ENCODE data around the gene LYRM9. TPM values are rescaled to one million over a fixed set of nuclear protein-coding genes. Genes with fewer than 3 reads are reported as not detected.

LYRM9 gene
- total RNA-seq, 5 donors from 2014 or later (not counting 1 experiment from before 2014, with no cell fraction given), result 11.7 to 19.2 (median 14.2) TPM

DNA sequence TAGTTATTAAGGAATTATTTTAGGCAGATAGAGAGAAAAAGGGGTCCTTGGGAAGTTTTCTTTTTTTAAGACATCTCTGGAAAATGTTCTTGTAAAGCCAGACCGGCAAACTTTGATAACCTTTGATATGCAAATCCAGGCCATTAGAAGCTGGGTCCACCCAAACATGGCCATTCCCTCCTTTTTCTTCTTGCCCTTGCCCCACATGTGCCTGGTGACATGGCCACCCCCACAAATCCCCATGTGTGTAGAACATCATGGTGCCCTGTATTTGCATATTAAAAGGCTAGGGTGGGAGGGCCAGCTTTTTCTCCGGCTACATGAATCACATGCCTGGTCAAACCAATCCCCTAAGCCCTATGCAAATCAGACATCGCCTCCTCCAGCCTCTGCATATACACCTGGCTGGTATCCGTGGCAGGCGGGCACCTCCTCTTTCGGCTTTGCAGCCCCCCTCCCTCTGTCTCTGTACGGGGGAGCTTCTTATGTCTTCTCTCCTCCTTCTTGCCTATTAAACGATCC lies 43.9 kb upstream of the LYRM9 start:
- DNase-seq (no peak), ATAC-seq (replicated peaks in 1 of 4) (no peak)
- no peaks in the 10 kb centered on the region for H3K36me3 ChIP-seq (ENCODE audit: control insufficient read depth in 2 of 2, extremely low read depth in 1 of 2, insufficient read depth in 1 of 2, low read length in 1 of 2)
- no peaks in the 10 kb centered on the region for H3K4me1 ChIP-seq (ENCODE audit: control insufficient read depth in 1 of 2, extremely low read depth in 1 of 2, insufficient read depth in 2 of 2, low read length in 2 of 2)
- H3K4me3 Mint-ChIP-seq, result no peak overlapping the region
- H3K27me3 Mint-ChIP-seq, result peaks cover 28 to 29% of the 10 kb centered on the region in 2 donors
- WGBS (ENCODE audit: insufficient coverage), result 79% methylated on average over 7 of the region's 8 CpGs
- H3K4me3 ChIP-seq (ENCODE audit: control insufficient read depth in 1 of 2, extremely low read depth in 1 of 2, low read length in 1 of 2), result no peak overlapping the region
- peaks cover 0 to 5% (median 5%) of the 10 kb centered on the region in 3 donors for H3K4me1 Mint-ChIP-seq
- H3K27me3 ChIP-seq (replicated peaks in 1 of 2; ENCODE audit: control insufficient read depth in 2 of 2, extremely low read depth in 1 of 2, insufficient read depth in 2 of 2, low read length in 1 of 2), result peaks cover 0 to 7% of the 10 kb centered on the region in 2 experiments
- peaks cover 0 to 8% (median 4%) of the 10 kb centered on the region in 3 donors for H3K9me3 Mint-ChIP-seq
- no peak overlapping the region for H3K27ac Mint-ChIP-seq
- CTCF ChIA-PET, result no interaction called here
- POLR2A ChIA-PET, result no interaction called here
- H3K9me3 ChIP-seq, result no peaks in the 10 kb centered on the region
- H3K36me3 Mint-ChIP-seq, result no peaks in the 10 kb centered on the region
- no peak overlapping the region for H3K27ac ChIP-seq (ENCODE audit: low read length)

GRCh38 chr17:27930000-27930399 lies 36.8 kb upstream of the LYRM9 start:
- ChIA-PET CTCF (no interaction called here), POLR2A (no interaction called here)
- Mint-ChIP-seq H3K27me3 (peaks cover 16 to 23% of the 10 kb centered on the region in 2 donors), H3K4me3 (no peak overlapping the region), H3K4me1 (no peaks in the 10 kb centered on the region), H3K27ac (no peak overlapping the region), H3K9me3 (peaks cover 0 to 8% (median 4%) of the 10 kb centered on the region in 3 donors), H3K36me3 (no peaks in the 10 kb centered on the region)
- Histone ChIP-seq H3K4me1 (ENCODE audit: control insufficient read depth in 1 of 2, extremely low read depth in 1 of 2, insufficient read depth in 2 of 2, low read length in 2 of 2) (no peaks in the 10 kb centered on the region), H3K27me3 (replicated peaks in 1 of 2; ENCODE audit: control insufficient read depth in 2 of 2, extremely low read depth in 1 of 2, insufficient read depth in 2 of 2, low read length in 1 of 2) (peaks cover 0 to 5% of the 10 kb centered on the region in 2 experiments), H3K4me3 (ENCODE audit: control insufficient read depth in 1 of 2, extremely low read depth in 1 of 2, low read length in 1 of 2) (no peak overlapping the region), H3K9me3 (no peaks in the 10 kb centered on the region), H3K36me3 (ENCODE audit: control insufficient read depth in 2 of 2, extremely low read depth in 1 of 2, insufficient read depth in 1 of 2, low read length in 1 of 2) (no peaks in the 10 kb centered on the region), H3K27ac (ENCODE audit: low read length) (no peak overlapping the region)
- no peak for DNase-seq
- no peak for ATAC-seq (replicated peaks in 1 of 4)
- 89% methylated on average over 1 of the region's 6 CpGs for WGBS (ENCODE audit: insufficient coverage)

- Histone ChIP-seq H3K9me3 (no peaks in the 10 kb centered on the region), H3K27me3 (replicated peaks in 1 of 2; ENCODE audit: control insufficient read depth in 2 of 2, extremely low read depth in 1 of 2, insufficient read depth in 2 of 2, low read length in 1 of 2) (peaks cover 0 to 5% of the 10 kb centered on the region in 2 experiments), H3K4me1 (ENCODE audit: control insufficient read depth in 1 of 2, extremely low read depth in 1 of 2, insufficient read depth in 2 of 2, low read length in 2 of 2) (no peaks in the 10 kb centered on the region), H3K27ac (ENCODE audit: low read length) (no peak overlapping the region), H3K4me3 (ENCODE audit: control insufficient read depth in 1 of 2, extremely low read depth in 1 of 2, low read length in 1 of 2) (no peak overlapping the region), H3K36me3 (ENCODE audit: control insufficient read depth in 2 of 2, extremely low read depth in 1 of 2, insufficient read depth in 1 of 2, low read length in 1 of 2) (no peaks in the 10 kb centered on the region)
- Mint-ChIP-seq H3K27me3 (peaks cover 12 to 16% of the 10 kb centered on the region in 2 donors), H3K36me3 (no peaks in the 10 kb centered on the region), H3K27ac (no peak overlapping the region), H3K9me3 (peaks cover 0 to 5% (median under 1%) of the 10 kb centered on the region in 3 donors), H3K4me1 (no peaks in the 10 kb centered on the region), H3K4me3 (no peak overlapping the region)
- ChIA-PET POLR2A (no interaction called here), CTCF (no interaction called here)
- ATAC-seq (replicated peaks in 1 of 4), result no peak
- WGBS (ENCODE audit: insufficient coverage), result 42% methylated on average over 2 of the region's 5 CpGs
- no peak for DNase-seq
Measured at GRCh38 chr17:27928587-27928986, 35.4 kb upstream of the LYRM9 start.

DNA sequence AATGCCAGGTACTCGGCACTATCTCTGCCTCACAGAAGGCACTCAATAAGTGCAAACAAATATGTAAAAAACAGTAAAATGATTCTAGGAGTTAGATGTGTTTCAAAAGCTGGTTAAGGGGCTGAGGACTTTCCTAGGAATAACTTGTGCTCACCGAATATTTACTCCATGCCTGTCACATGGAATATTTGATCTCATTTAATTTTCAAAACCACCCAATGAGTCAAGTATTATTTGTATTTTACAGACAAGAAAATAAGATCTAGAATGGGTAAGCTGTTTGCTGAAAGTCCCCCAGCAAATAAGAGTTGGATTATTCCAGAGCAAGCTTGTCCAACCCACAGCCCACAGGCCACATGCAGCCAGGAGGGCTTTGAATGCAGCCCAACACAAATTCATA lies 34.6 kb upstream of the LYRM9 start:
- H3K4me1 ChIP-seq (ENCODE audit: control insufficient read depth in 1 of 2, extremely low read depth in 1 of 2, insufficient read depth in 2 of 2, low read length in 2 of 2), result no peaks in the 10 kb centered on the region
- no peak overlapping the region for H3K4me3 Mint-ChIP-seq
- no peaks in the 10 kb centered on the region for H3K36me3 Mint-ChIP-seq
- peaks cover 12 to 16% of the 10 kb centered on the region in 2 donors for H3K27me3 Mint-ChIP-seq
- DNase-seq (no peak), ATAC-seq (replicated peaks in 1 of 4) (no peak)
- no peak overlapping the region for H3K27ac ChIP-seq (ENCODE audit: low read length)
- ChIA-PET POLR2A (interaction anchor here in 1 of 2 donors (0.7 kb wide), 1 partner anchor 326 kb away, joined by 5 read pairs; no protein-coding TSS in a partner anchor), CTCF (no interaction called here)
- no peaks in the 10 kb centered on the region for H3K9me3 ChIP-seq
- no peaks in the 10 kb centered on the region for H3K9me3 Mint-ChIP-seq
- H3K4me1 Mint-ChIP-seq, result no peaks in the 10 kb centered on the region
- no peaks in the 10 kb centered on the region for H3K36me3 ChIP-seq (ENCODE audit: control insufficient read depth in 2 of 2, extremely low read depth in 1 of 2, insufficient read depth in 1 of 2, low read length in 1 of 2)
- peaks cover 0 to 3% of the 10 kb centered on the region in 2 experiments for H3K27me3 ChIP-seq (replicated peaks in 1 of 2; ENCODE audit: control insufficient read depth in 2 of 2, extremely low read depth in 1 of 2, insufficient read depth in 2 of 2, low read length in 1 of 2)
- H3K4me3 ChIP-seq (ENCODE audit: control insufficient read depth in 1 of 2, extremely low read depth in 1 of 2, low read length in 1 of 2), result no peak overlapping the region
- no CpG with 5 or more reads among the region's 2 CpGs for WGBS (ENCODE audit: insufficient coverage)
- no peak overlapping the region for H3K27ac Mint-ChIP-seq

- DNase-seq (no peak), ATAC-seq (replicated peaks in 1 of 4) (no peak)
- H3K36me3 ChIP-seq (ENCODE audit: control insufficient read depth in 2 of 2, extremely low read depth in 1 of 2, insufficient read depth in 1 of 2, low read length in 1 of 2), result no peaks in the 10 kb centered on the region
- no peak overlapping the region for H3K4me3 ChIP-seq (ENCODE audit: control insufficient read depth in 1 of 2, extremely low read depth in 1 of 2, low read length in 1 of 2)
- 87% methylated on average over 2 of the region's 3 CpGs for WGBS (ENCODE audit: insufficient coverage)
- Mint-ChIP-seq H3K4me3 (no peak overlapping the region), H3K4me1 (no peaks in the 10 kb centered on the region), H3K9me3 (no peaks in the 10 kb centered on the region), H3K27ac (no peak overlapping the region), H3K36me3 (no peaks in the 10 kb centered on the region), H3K27me3 (peaks cover 5 to 10% of the 10 kb centered on the region in 2 donors)
- no peaks in the 10 kb centered on the region for H3K9me3 ChIP-seq
- no peaks in the 10 kb centered on the region for H3K4me1 ChIP-seq (ENCODE audit: control insufficient read depth in 1 of 2, extremely low read depth in 1 of 2, insufficient read depth in 2 of 2, low read length in 2 of 2)
- peaks cover 0 to 11% of the 10 kb centered on the region in 2 experiments for H3K27me3 ChIP-seq (replicated peaks in 1 of 2; ENCODE audit: control insufficient read depth in 2 of 2, extremely low read depth in 1 of 2, insufficient read depth in 2 of 2, low read length in 1 of 2)
- POLR2A ChIA-PET, result no interaction called here
- no peak overlapping the region for H3K27ac ChIP-seq (ENCODE audit: low read length)
- CTCF ChIA-PET, result no interaction called here
Measured at GRCh38 chr17:27921599-27921998, 28.4 kb upstream of the LYRM9 start.

DNA sequence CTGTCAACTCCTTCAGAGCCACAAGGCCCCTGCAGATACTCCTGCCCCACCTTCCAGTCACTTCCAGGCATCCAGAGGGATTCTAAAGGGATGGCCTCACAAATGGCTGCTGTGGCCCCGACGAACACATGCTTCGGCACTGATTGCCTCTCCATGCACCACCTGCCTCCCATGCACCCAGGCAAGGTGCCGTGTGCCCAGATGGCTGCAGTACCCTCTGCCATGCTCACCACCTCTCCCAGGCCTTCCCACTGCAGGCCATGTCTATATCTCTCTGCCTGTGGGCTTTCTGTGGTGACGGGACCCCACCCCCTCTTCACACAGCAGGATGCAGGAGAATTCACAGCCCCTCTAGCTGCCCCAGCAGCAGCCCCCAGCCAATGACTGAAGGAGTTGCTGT lies 27.9 kb upstream of the LYRM9 start:
- DNase-seq (no peak), ATAC-seq (replicated peaks in 1 of 4) (no peak)
- Histone ChIP-seq H3K4me3 (ENCODE audit: control insufficient read depth in 1 of 2, extremely low read depth in 1 of 2, low read length in 1 of 2) (no peak overlapping the region), H3K36me3 (ENCODE audit: control insufficient read depth in 2 of 2, extremely low read depth in 1 of 2, insufficient read depth in 1 of 2, low read length in 1 of 2) (no peaks in the 10 kb centered on the region), H3K4me1 (ENCODE audit: control insufficient read depth in 1 of 2, extremely low read depth in 1 of 2, insufficient read depth in 2 of 2, low read length in 2 of 2) (no peaks in the 10 kb centered on the region), H3K27me3 (replicated peaks in 1 of 2; ENCODE audit: control insufficient read depth in 2 of 2, extremely low read depth in 1 of 2, insufficient read depth in 2 of 2, low read length in 1 of 2) (peaks cover 0 to 11% of the 10 kb centered on the region in 2 experiments), H3K9me3 (no peaks in the 10 kb centered on the region), H3K27ac (ENCODE audit: low read length) (no peak overlapping the region)
- 97% methylated on average over 4 of the region's 5 CpGs for WGBS (ENCODE audit: insufficient coverage)
- H3K9me3 Mint-ChIP-seq, result no peaks in the 10 kb centered on the region
- POLR2A ChIA-PET, result no interaction called here
- H3K27me3 Mint-ChIP-seq, result peaks cover 5 to 10% of the 10 kb centered on the region in 2 donors
- no peaks in the 10 kb centered on the region for H3K4me1 Mint-ChIP-seq
- no peak overlapping the region for H3K27ac Mint-ChIP-seq
- H3K36me3 Mint-ChIP-seq, result no peaks in the 10 kb centered on the region
- no peak overlapping the region for H3K4me3 Mint-ChIP-seq
- CTCF ChIA-PET, result no interaction called here

GRCh38 chr17:27920569-27920968 lies 27.4 kb upstream of the LYRM9 start:
- H3K4me1 ChIP-seq (ENCODE audit: control insufficient read depth in 1 of 2, extremely low read depth in 1 of 2, insufficient read depth in 2 of 2, low read length in 2 of 2), result no peaks in the 10 kb centered on the region
- 92% methylated on average over 3 of the region's 3 CpGs for whole genome bisulfite sequencing (ENCODE audit: insufficient coverage)
- H3K27ac Mint-ChIP-seq, result no peak overlapping the region
- H3K36me3 Mint-ChIP-seq, result no peaks in the 10 kb centered on the region
- CTCF ChIA-PET, result no interaction called here
- H3K4me1 Mint-ChIP-seq, result no peaks in the 10 kb centered on the region
- DNase-seq (no peak), ATAC-seq (replicated peaks in 1 of 4) (no peak)
- peaks cover 5 to 10% of the 10 kb centered on the region in 2 donors for H3K27me3 Mint-ChIP-seq
- H3K27ac ChIP-seq (ENCODE audit: low read length), result no peak overlapping the region
- no peak overlapping the region for H3K4me3 ChIP-seq (ENCODE audit: control insufficient read depth in 1 of 2, extremely low read depth in 1 of 2, low read length in 1 of 2)
- peaks cover 0 to 11% of the 10 kb centered on the region in 2 experiments for H3K27me3 ChIP-seq (replicated peaks in 1 of 2; ENCODE audit: control insufficient read depth in 2 of 2, extremely low read depth in 1 of 2, insufficient read depth in 2 of 2, low read length in 1 of 2)
- no peaks in the 10 kb centered on the region for H3K36me3 ChIP-seq (ENCODE audit: control insufficient read depth in 2 of 2, extremely low read depth in 1 of 2, insufficient read depth in 1 of 2, low read length in 1 of 2)
- POLR2A ChIA-PET, result no interaction called here
- H3K9me3 ChIP-seq, result no peaks in the 10 kb centered on the region
- H3K9me3 Mint-ChIP-seq, result no peaks in the 10 kb centered on the region
- no peak overlapping the region for H3K4me3 Mint-ChIP-seq

Data from T-cell (primary cell).